Psoas muscle (tissue), 8 donors: Measurements from ENCODE around the gene SLC37A1. TPM values are rescaled to one million over a fixed set of nuclear protein-coding genes. Genes with fewer than 3 reads are reported as not detected.

Experiments used
- ATAC-seq, 4 donors: fragments of 200-7000 bp; cut with Tn5 transposase; one replicate each; pipeline ENCODE4 v1.9.1; 2020; ENCODE audit warnings: moderate library complexity in 3 of 4, mild to moderate bottlenecking in 2 of 4
- DNase-seq, 2 donors: peaks; one replicate each; pipeline ENCODE4 v3.0.0-alpha.2; 2020
- H3K27ac ChIP-seq: fragments of 200-600 bp; one replicate; pipeline ENCODE4 v1.8.0; 2022
- H3K27me3 ChIP-seq, 3 donors: fragments of 200-600 bp in 1 of 3; one replicate each; pipeline versions ENCODE4 v1.6.1 to v1.8.0; 2013 to 2022; ENCODE audit warnings: low read length in 2 of 3, mild to moderate bottlenecking in 2 of 3, moderate library complexity in 1 of 3; ENCODE audit not compliant: insufficient read depth in 3 of 3
- H3K36me3 ChIP-seq, 2 donors: fragments of 200-600 bp in 1 of 2; one replicate each; pipeline versions ENCODE4 v1.6.1 to v1.8.0; 2013 to 2022; ENCODE audit warnings: low read depth in 1 of 2, mild to moderate bottlenecking in 1 of 2, moderate library complexity in 1 of 2; ENCODE audit not compliant: insufficient read depth in 1 of 2
- H3K4me1 ChIP-seq: fragments of 200-600 bp; one replicate; pipeline ENCODE4 v1.8.0; 2022
- H3K4me3 ChIP-seq: fragments of 200-600 bp; one replicate; pipeline ENCODE4 v1.8.0; 2022; ENCODE audit warnings: mild to moderate bottlenecking
- H3K9me3 ChIP-seq: fragments of 200-600 bp; one replicate; pipeline ENCODE4 v1.8.0; 2022
- CTCF ChIP-seq: fragments of 200-600 bp; IDR thresholded peaks from one replicate; pipeline ENCODE4 v1.8.0; 2022; ENCODE audit warnings: antibody characterized with exemption
- WGBS, 3 donors: extraction: QIAGEN DNeasy Blood & Tissue Kit; methylation state at CpG; one replicate each; pipeline versions ENCODE4 v1.1.6 to v1.1.7; 2013; 5-methylcytosine and 5-hydroxymethylcytosine counted together
- intact Hi-C, 2 donors: fragments of 100-400 bp; cut with DNase I; formaldehyde crosslinking; loops; one replicate each; pipeline versions ENCODE4 v1.11.0 to v1.14.2; 2022
- polyA plus RNA-seq, 3 donors: library from polyadenylated mRNA; stranded (reverse); fragments of 200-250 nt; gene quantifications; one replicate each; pipeline ENCODE4 v1.2.3, GENCODE V29; 2013
- total RNA-seq, 4 donors: library from RNA; stranded (reverse); fragmentation: NEBNext Ultra II Directional in 2 of 4; extraction: Animal tissue kit (Norgen Biotek cat#: 25700) in 2 of 4; gene quantifications; one replicate each; pipeline versions ENCODE4 v1.2.1 to v1.2.4, GENCODE V29; 2021 to 2023
- donor health status: healthy with polysubstance abuse.
- donor health status: DM: no; HTN: no; CAD: no; lungs with moderate emphysema.
- donor health status: Bipolar disorder and iron deficiency.
- donor health status: healthy.
- donor health status: DM: yes; HTN: yes; CAD: no.
- donor health status: DM: no; HTN: no; CAD: no.
- donor health status: DM: no; HTN: no; CAD: no.
- donor health status: DM: yes; HTN: yes; CAD: no.

Gene SLC37A1
- total and polyA plus RNA-seq, 7 donors = 1.6 to 18.9 (median 8.0) TPM

DNA sequence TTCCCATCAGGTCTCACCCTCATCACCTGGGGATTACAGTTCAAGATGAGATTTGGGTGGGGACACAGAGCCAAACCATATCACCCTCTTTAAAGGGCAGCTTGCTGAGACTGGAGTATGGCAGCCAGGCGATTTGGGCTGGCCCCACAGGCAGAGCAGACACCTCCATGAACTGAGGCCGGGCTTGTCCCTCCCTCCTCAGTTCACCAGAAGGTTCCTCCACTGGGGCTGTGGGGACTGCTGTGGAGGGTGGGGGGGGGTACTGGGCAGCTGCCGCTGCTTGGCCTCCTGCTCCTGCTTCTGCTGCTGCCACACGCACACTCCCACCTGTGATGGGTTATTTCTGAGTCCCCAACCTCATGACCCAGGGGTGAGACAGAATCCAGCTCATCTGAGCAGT lies 85.8 kb downstream of the SLC37A1 start:
- DNase-seq = no peak
- no peak for ATAC-seq
- intact Hi-C loops = no loop called here
- WGBS, 3 donors = 53 to 69% (median 61%) methylated on average over 4 of the region's 4 CpGs
- no peaks in the 10 kb centered on the region for H3K36me3 ChIP-seq
- H3K27me3 ChIP-seq = peaks cover 0 to 49% (median 0%) of the 10 kb centered on the region in 3 donors
- no peak overlapping the region for H3K27ac ChIP-seq
- H3K4me3 ChIP-seq = no peak overlapping the region
- no peak for TF ChIP-seq CTCF
- no peaks in the 10 kb centered on the region for H3K4me1 ChIP-seq
- peaks cover under 1% of the 10 kb centered on the region for H3K9me3 ChIP-seq

DNA sequence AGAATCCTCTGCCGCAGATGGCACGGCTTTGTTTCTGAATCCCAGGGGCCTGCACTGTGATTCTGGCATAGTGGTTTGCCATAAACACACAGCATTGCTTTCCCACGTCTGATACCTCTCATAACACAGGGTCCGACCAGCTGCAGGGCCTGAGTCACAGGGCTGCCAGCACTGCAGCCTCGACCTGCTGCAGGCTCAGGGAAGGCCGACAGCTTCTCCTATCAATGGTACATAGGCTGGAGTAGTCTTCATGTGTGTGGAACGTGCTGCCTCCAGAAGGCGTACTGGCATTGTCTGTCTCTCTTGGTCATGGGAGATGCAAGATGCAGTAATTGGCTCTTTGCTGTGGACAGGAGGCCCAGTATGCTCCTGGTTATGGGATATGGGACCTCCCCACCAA lies 86.3 kb downstream of the SLC37A1 start:
- ATAC-seq = no peak
- peaks cover 0 to 46% (median 0%) of the 10 kb centered on the region in 3 donors for H3K27me3 ChIP-seq
- intact Hi-C loops = no loop called here
- 54 to 56% (median 55%) methylated on average over 8 of the region's 8 CpGs for WGBS, 3 donors
- no peaks in the 10 kb centered on the region for H3K4me1 ChIP-seq
- no peak for DNase-seq
- no peak for TF ChIP-seq CTCF
- H3K9me3 ChIP-seq = peaks cover 4% of the 10 kb centered on the region
- no peak overlapping the region for H3K27ac ChIP-seq
- no peak overlapping the region for H3K4me3 ChIP-seq
- no peaks in the 10 kb centered on the region for H3K36me3 ChIP-seq

DNA sequence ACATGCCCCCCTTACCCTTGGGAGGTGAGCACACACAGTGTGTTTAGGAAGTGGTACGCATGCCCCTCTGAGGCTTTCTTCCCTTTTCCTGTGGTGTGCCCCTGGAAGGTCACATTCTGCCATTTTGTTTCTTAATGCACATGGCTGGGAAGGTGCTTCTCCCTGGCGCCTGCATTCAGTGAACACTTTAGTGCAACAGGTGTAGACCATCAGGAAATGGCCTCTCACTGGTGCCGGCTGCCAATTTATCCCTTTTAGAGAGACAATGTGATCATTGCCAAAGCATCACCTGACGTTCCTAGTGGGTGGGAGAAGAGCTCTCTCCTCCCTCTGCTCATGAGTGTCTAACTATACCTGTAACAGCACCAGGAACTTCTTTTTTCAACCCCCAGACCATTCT lies 88.0 kb downstream of the SLC37A1 start:
- Histone ChIP-seq H3K9me3 (peaks cover 4% of the 10 kb centered on the region), H3K36me3 (no peaks in the 10 kb centered on the region), H3K27me3 (peaks cover 0 to 34% (median 0%) of the 10 kb centered on the region in 3 donors), H3K27ac (no peak overlapping the region), H3K4me3 (no peak overlapping the region), H3K4me1 (no peaks in the 10 kb centered on the region)
- intact Hi-C loops = no loop called here
- DNase-seq (no peak), ATAC-seq (no peak)
- TF ChIP-seq CTCF = no peak
- 62 to 74% (median 72%) methylated on average over 4 of the region's 4 CpGs for WGBS, 3 donors

DNA sequence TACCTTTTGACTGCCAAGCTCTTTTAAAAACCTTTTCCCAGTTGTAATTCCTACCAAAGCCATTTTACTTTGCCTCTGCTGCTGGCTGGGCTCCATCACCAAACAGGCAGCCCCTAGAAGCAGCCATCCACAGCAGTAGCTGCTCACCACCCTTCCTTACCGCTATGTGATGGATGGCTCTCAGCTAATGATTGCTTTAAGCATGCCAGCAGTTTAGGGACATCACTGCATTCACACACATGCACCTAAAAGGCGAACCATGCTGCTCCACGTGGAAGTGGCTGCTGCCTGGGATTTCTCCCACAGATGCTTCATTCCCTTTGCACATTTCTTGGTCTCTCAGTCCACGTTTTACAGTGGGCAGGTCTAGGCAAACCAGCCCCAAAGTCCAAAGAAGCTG lies 93.5 kb downstream of the SLC37A1 start:
- Histone ChIP-seq H3K27me3 (peaks cover 0 to 3% (median 0%) of the 10 kb centered on the region in 3 donors), H3K9me3 (peaks cover 10% of the 10 kb centered on the region), H3K27ac (no peak overlapping the region), H3K4me3 (no peak overlapping the region), H3K36me3 (no peaks in the 10 kb centered on the region), H3K4me1 (no peaks in the 10 kb centered on the region)
- ATAC-seq (no peak), DNase-seq (no peak)
- WGBS, 3 donors = 63 to 67% (median 65%) methylated on average over 4 of the region's 4 CpGs
- intact Hi-C loops = no loop called here
- TF ChIP-seq CTCF = no peak

DNA sequence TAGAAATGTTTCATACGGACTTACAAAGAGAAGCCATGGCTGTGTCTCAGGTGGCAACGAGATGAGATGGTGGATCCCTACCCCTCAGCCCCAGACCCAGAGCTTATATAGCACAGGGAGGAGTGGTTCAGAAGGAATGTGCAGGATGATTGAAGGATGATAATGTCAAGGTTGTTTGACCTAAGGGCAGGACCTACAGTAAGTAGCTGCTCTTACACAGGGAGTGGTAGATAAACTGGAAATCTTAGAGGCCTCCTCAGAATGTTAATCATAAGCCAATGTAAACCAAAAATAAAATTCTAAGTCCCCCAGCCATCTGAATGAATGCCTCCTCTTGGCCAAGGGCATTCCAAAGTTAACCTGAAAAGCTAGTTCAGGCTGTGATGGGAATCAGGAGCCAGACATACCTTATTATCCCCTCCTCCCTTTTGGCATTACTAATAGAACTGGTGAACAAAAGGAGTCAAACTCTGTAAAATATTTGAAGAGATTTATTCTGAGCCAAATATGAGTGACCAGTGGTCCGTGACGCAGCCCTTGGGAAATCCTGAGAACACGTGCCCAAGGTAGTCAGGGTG lies 94.0 kb downstream of the SLC37A1 start:
- no peaks in the 10 kb centered on the region for H3K36me3 ChIP-seq
- no peak for ATAC-seq
- 77 to 82% (median 77%) methylated on average over 5 of the region's 5 CpGs for WGBS, 3 donors
- intact Hi-C loops = no loop called here
- H3K4me1 ChIP-seq = no peaks in the 10 kb centered on the region
- no peak overlapping the region for H3K27ac ChIP-seq
- no peaks in the 10 kb centered on the region for H3K27me3 ChIP-seq
- DNase-seq = no peak
- H3K4me3 ChIP-seq = no peak overlapping the region
- no peak for TF ChIP-seq CTCF
- peaks cover 11% of the 10 kb centered on the region for H3K9me3 ChIP-seq
